HCT116 (cell line): ENCODE measurements around the gene AOAH. TPM values are rescaled to one million over a fixed set of nuclear protein-coding genes. Genes with fewer than 3 reads are reported as not detected.

Experiments
- ATAC-seq: fragments of 200-7000 bp; cut with Tn5 transposase; 2 replicates; pipeline ENCODE4 v1.9.1; 2020; ENCODE audit warnings: mild to moderate bottlenecking, moderate library complexity
- BruUV-seq: library from RNA; stranded (reverse); fragments of 400-500 nt; replicated peaks from 2 replicates; lab custom pipeline; 2021; lab: Mats Ljungman, UMichigan
- CTCF ChIA-PET: fragments of 300-600 bp; sonication (Branson Sonifier 250); formaldehyde crosslinking; loops from one replicate; lab custom pipeline; 2021; ENCODE audit warnings: antibody characterized with exemption; lab: Charles Lee
- POLR2A ChIA-PET: fragments of 300-600, 350-600 bp; sonication (Branson Sonifier 250); formaldehyde crosslinking; loops from one replicate; lab custom pipeline; 2021; ENCODE audit warnings: antibody characterized with exemption; lab: Charles Lee
- RAD21 ChIA-PET, 2 experiments: fragments of 300-600 bp; sonication (Branson Sonifier 250); formaldehyde crosslinking; loops; one replicate each; lab custom pipeline; 2023; ENCODE audit warnings: low total read pairs in 2 of 2; ENCODE audit not compliant: uncharacterized antibody in 2 of 2, unreplicated experiment in 2 of 2, low non-redundant PET in 1 of 2; lab: Charles Lee
- DNase-seq: peaks from one replicate; pipeline ENCODE4 v3.0.0-alpha.2; 2010; ENCODE audit warnings: low read depth, low spot score
- H2AFZ ChIP-seq: fragments of 200-600 bp; shearing (Covaris generic), sonication (generic); 2 replicates; pipeline ENCODE4 v1.6.1; 2017; ENCODE audit warnings: low read depth, mixed run types, mixed read lengths, antibody characterized with exemption, low read length; ENCODE audit not compliant: poor library complexity, severe bottlenecking
- H3K27ac ChIP-seq: 2 replicates; pipeline ENCODE4 v1.5.1; 2012; ENCODE audit warnings: low read depth, low read length
- H3K27me3 ChIP-seq: fragments of 200-600 bp; sonication (generic); 2 replicates; pipeline ENCODE4 v1.6.1; 2016; ENCODE audit warnings: mixed run types, low read length, mixed read lengths; ENCODE audit not compliant: insufficient read depth
- H3K36me3 ChIP-seq, 2 experiments: fragments of 200-500 bp in 1 of 2; fragments of 200-600 bp in 1 of 2; sonication (Bioruptor generic) in 1 of 2; sonication (generic) in 1 of 2; 2 replicates each; pipeline versions ENCODE4 v1.5.1 to v1.6.1; 2014 to 2016; ENCODE audit warnings: low read length in 2 of 2, inconsistent platforms in 1 of 2, mixed read lengths in 1 of 2, mixed run types in 1 of 2; ENCODE audit not compliant: insufficient read depth in 2 of 2, control insufficient read depth in 1 of 2
- H3K4me1 ChIP-seq, 2 experiments: fragments of 200-600 bp in 1 of 2; sonication (generic) in 1 of 2; 2 replicates each; pipeline versions ENCODE4 v1.5.1 to v1.6.1; 2012 to 2017; ENCODE audit warnings: low read length in 2 of 2, inconsistent platforms in 1 of 2, mild to moderate bottlenecking in 1 of 2, mixed read lengths in 1 of 2, mixed run types in 1 of 2, moderate library complexity in 1 of 2; ENCODE audit not compliant: insufficient read depth in 2 of 2, control insufficient read depth in 1 of 2
- H3K4me2 ChIP-seq: fragments of 200-600 bp; sonication (generic); 2 replicates; pipeline ENCODE4 v1.6.1; 2017; ENCODE audit warnings: mixed run types, low read length, mixed read lengths
- H3K4me3 ChIP-seq, 2 experiments: fragments of 200-600 bp in 1 of 2; sonication (generic) in 1 of 2; replicated peaks in 1 of 2; 2 replicates each; pipeline ENCODE4 v1.5.1; 2011 to 2016; ENCODE audit warnings: low read length in 2 of 2, control low read depth in 1 of 2, low read depth in 1 of 2, mild to moderate bottlenecking in 1 of 2, mixed read lengths in 1 of 2, mixed run types in 1 of 2
- H3K79me2 ChIP-seq: fragments of 200-600 bp; sonication (generic); 2 replicates; pipeline ENCODE4 v1.6.1; 2017; ENCODE audit warnings: mild to moderate bottlenecking, mixed run types, low read length, moderate library complexity, mixed read lengths; ENCODE audit not compliant: insufficient read depth
- H3K9ac ChIP-seq: fragments of 200-600 bp; sonication (generic); 2 replicates; pipeline ENCODE4 v1.6.1; 2016; ENCODE audit warnings: low read length, mixed read lengths
- H3K9me2 ChIP-seq: fragments of 200-600 bp; sonication (generic), shearing (Covaris generic); 2 replicates; pipeline ENCODE4 v1.6.1; 2017; ENCODE audit warnings: mixed run types, mild to moderate bottlenecking, moderate library complexity; ENCODE audit not compliant: insufficient read depth
- H3K9me3 ChIP-seq, 2 experiments: fragments of 200-500 bp in 1 of 2; fragments of 200-600 bp in 1 of 2; sonication (Bioruptor generic) in 1 of 2; sonication (generic) in 1 of 2; 2 replicates each; pipeline ENCODE4 v1.6.1; 2014 to 2017; ENCODE audit warnings: low read length in 2 of 2, mixed read lengths in 2 of 2, inconsistent platforms in 1 of 2, low read depth in 1 of 2, mild to moderate bottlenecking in 1 of 2, mixed run types in 1 of 2, moderate library complexity in 1 of 2; ENCODE audit not compliant: control insufficient read depth in 1 of 2, insufficient read depth in 1 of 2
- H4K20me1 ChIP-seq: fragments of 200-600 bp; sonication (generic), shearing (Covaris generic); 2 replicates; pipeline ENCODE4 v1.6.1; 2017; ENCODE audit warnings: mixed run types, mild to moderate bottlenecking, moderate library complexity; ENCODE audit not compliant: insufficient read depth
- CBX3 ChIP-seq: IDR thresholded peaks from 2 replicates; pipeline ENCODE4 v1.6.1; 2012; ENCODE audit warnings: low read depth
- EGR1 ChIP-seq: IDR thresholded peaks from 2 replicates; pipeline ENCODE4 v1.6.1; 2012; ENCODE audit warnings: low read depth
- ELF1 ChIP-seq: IDR thresholded peaks from 2 replicates; pipeline ENCODE4 v1.6.1; 2012; ENCODE audit warnings: low read depth, borderline replicate concordance
- EZH2 ChIP-seq: fragments of 200-600 bp; sonication (generic); IDR thresholded peaks from 2 replicates; pipeline ENCODE4 v1.6.1; 2017; ENCODE audit warnings: antibody characterized with exemption, mixed run types
- POLR2AphosphoS5 ChIP-seq: IDR thresholded peaks from 2 replicates; pipeline ENCODE4 v1.6.1; 2011; ENCODE audit warnings: mild to moderate bottlenecking, low read depth, low read length, moderate library complexity
- RAD21 ChIP-seq: IDR thresholded peaks from 2 replicates; pipeline ENCODE4 v1.6.1; 2012; ENCODE audit warnings: low read depth, mild to moderate bottlenecking
- REST ChIP-seq: IDR thresholded peaks from 2 replicates; pipeline ENCODE4 v1.6.1; 2012; ENCODE audit warnings: low read depth
- SIN3A ChIP-seq: IDR thresholded peaks from 2 replicates; pipeline ENCODE4 v1.6.1; 2012; ENCODE audit warnings: low read depth
- YY1 ChIP-seq: IDR thresholded peaks from 2 replicates; pipeline ENCODE4 v1.6.1; 2011; ENCODE audit warnings: low read length, low read depth, moderate library complexity, mild to moderate bottlenecking; ENCODE audit not compliant: insufficient replicate concordance; ENCODE audit errors: extremely low read depth
- ZNF274 ChIP-seq: fragments of 200-500 bp; sonication (Bioruptor generic); IDR thresholded peaks from 2 replicates; pipeline ENCODE4 v1.6.1; 2014; ENCODE audit warnings: mild to moderate bottlenecking, low read depth, low read length, inconsistent platforms
- intact Hi-C: fragments of 100-400 bp; cut with micrococcal nuclease; formaldehyde crosslinking; loops from 2 replicates; pipeline ENCODE4 v1.10.0; 2022
- total RNA-seq: library from RNA; stranded (reverse); gene quantifications from one replicate; pipeline ENCODE4 v1.2.1, GENCODE V29; 2021; ENCODE audit not compliant: unreplicated experiment
- TF ChIP-seq, protein P1 (sequence below), 3 experiments: fragments of 200-600 bp in 1 of 3; sonication (generic) in 1 of 3; IDR thresholded peaks in 2 of 3; conservative IDR thresholded peaks in 1 of 3; 2 replicates each; pipeline ENCODE4 v1.5.1; 2012 to 2017; ENCODE audit warnings: low read depth in 2 of 3, low read length in 2 of 3, antibody characterized with exemption in 1 of 3, borderline replicate concordance in 1 of 3, control low read depth in 1 of 3, mild to moderate bottlenecking in 1 of 3, mixed read lengths in 1 of 3, mixed run types in 1 of 3, moderate library complexity in 1 of 3; ENCODE audit not compliant: insufficient read depth in 1 of 3
- TF ChIP-seq, protein P2 (sequence below): IDR thresholded peaks from 2 replicates; pipeline ENCODE4 v1.6.1; 2012

Gene AOAH
- total RNA-seq, 1 experiment from 2014 or later, result 1.1 TPM

DNA sequence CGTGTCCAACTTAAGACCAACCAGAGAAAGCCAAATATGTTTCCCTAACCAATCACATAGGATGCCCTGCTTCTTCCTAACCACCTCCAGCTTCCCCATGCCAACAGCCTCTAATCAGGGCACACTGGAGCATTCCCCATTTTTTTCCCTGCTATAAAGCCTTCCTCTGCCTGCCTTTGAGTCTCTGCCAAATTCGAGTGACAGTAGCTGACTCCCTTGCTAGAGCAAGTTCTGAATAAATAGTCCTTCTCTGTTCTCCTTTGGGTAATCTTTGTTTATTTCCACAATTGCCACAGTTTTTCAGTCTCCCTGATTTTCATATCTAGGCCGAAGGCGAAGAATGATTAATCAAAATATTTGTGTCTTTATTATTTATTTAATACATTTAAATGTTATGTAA is 238.0 kb downstream of the AOAH start:
- H3K9me2 ChIP-seq, result no peaks in the 10 kb centered on the region
- intact Hi-C loops, result loop anchor here (5.0 kb wide), 2 partner anchors 481 to 501 kb away; no protein-coding TSS in a partner anchor
- DNase-seq, result no peak
- H3K79me2 ChIP-seq, result no peaks in the 10 kb centered on the region
- H3K36me3 ChIP-seq, result no peaks in the 10 kb centered on the region
- H2AFZ ChIP-seq, result no peak overlapping the region
- no peak for ATAC-seq
- ChIA-PET CTCF (interaction anchor here (1.5 to 2.0 kb wide), 2 partner anchors 15 to 715 kb away, joined by 3 to 12 read pairs; no protein-coding TSS in a partner anchor), RAD21 (no interaction called here), POLR2A (no interaction called here)
- H4K20me1 ChIP-seq, result no peaks in the 10 kb centered on the region
- H3K4me1 ChIP-seq, result no peaks in the 10 kb centered on the region
- no peaks in the 10 kb centered on the region for H3K27me3 ChIP-seq
- no peaks in the 10 kb centered on the region for H3K9me3 ChIP-seq
- BruUV-seq, result no TSS peak
- no peak overlapping the region for H3K27ac ChIP-seq
- H3K4me2 ChIP-seq, result no peak overlapping the region
- TF ChIP-seq REST (no peak), EGR1 (no peak), CBX3 (no peak), POLR2AphosphoS5 (no peak), ZNF274 (no peak), RAD21 (no peak), ELF1 (no peak), EZH2 (no peak), SIN3A (no peak), YY1 (no peak)
- TF ChIP-seq, protein P1, sequence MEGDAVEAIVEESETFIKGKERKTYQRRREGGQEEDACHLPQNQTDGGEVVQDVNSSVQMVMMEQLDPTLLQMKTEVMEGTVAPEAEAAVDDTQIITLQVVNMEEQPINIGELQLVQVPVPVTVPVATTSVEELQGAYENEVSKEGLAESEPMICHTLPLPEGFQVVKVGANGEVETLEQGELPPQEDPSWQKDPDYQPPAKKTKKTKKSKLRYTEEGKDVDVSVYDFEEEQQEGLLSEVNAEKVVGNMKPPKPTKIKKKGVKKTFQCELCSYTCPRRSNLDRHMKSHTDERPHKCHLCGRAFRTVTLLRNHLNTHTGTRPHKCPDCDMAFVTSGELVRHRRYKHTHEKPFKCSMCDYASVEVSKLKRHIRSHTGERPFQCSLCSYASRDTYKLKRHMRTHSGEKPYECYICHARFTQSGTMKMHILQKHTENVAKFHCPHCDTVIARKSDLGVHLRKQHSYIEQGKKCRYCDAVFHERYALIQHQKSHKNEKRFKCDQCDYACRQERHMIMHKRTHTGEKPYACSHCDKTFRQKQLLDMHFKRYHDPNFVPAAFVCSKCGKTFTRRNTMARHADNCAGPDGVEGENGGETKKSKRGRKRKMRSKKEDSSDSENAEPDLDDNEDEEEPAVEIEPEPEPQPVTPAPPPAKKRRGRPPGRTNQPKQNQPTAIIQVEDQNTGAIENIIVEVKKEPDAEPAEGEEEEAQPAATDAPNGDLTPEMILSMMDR (IDR thresholded peaks at IDR 0.05 in 2 of 3, conservative IDR thresholded peaks at IDR 0.05 in 1 of 3; ENCODE audit: borderline replicate concordance in 1 of 3, insufficient read depth in 1 of 3, low read depth in 2 of 3, low read length in 2 of 3), result no peak
- TF ChIP-seq, protein P2, sequence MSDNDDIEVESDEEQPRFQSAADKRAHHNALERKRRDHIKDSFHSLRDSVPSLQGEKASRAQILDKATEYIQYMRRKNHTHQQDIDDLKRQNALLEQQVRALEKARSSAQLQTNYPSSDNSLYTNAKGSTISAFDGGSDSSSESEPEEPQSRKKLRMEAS, result no peak
- H3K4me3 ChIP-seq, result no peak overlapping the region
- no peak overlapping the region for H3K9ac ChIP-seq
